Hepatocyte (in vitro differentiated cells): ENCODE results near the gene DOCK4. TPM values are rescaled to one million over a fixed set of nuclear protein-coding genes. Genes with fewer than 3 reads are reported as not detected.

Experiments
- DNase-seq: peaks from one replicate; pipeline ENCODE4 v3.0.0-alpha.2; 2016; ENCODE audit warnings: low spot score
- H2AFZ ChIP-seq: fragments of 200-600 bp; sonication (generic); 2 replicates; pipeline ENCODE4 v1.6.0; 2016; ENCODE audit warnings: antibody characterized with exemption, mild to moderate bottlenecking
- H3K27ac ChIP-seq: fragments of 200-600 bp; sonication (generic); 2 replicates; pipeline ENCODE4 v1.5.1; 2016; ENCODE audit warnings: mild to moderate bottlenecking
- H3K27me3 ChIP-seq: fragments of 200-600 bp; sonication (generic); 2 replicates; pipeline ENCODE4 v1.6.1; 2016
- H3K36me3 ChIP-seq: fragments of 200-600 bp; sonication (generic); replicated peaks from 2 replicates; pipeline ENCODE4 v1.5.1; 2016; ENCODE audit warnings: low read depth; ENCODE audit not compliant: insufficient read depth
- H3K4me1 ChIP-seq: fragments of 200-600 bp; sonication (generic); 2 replicates; pipeline ENCODE4 v1.5.1; 2016; ENCODE audit warnings: mild to moderate bottlenecking, moderate library complexity; ENCODE audit not compliant: insufficient read depth
- H3K4me2 ChIP-seq: fragments of 200-600 bp; sonication (generic); 2 replicates; pipeline ENCODE4 v1.6.0; 2016
- H3K4me3 ChIP-seq: fragments of 200-600 bp; sonication (generic); 2 replicates; pipeline ENCODE4 v1.5.1; 2016; ENCODE audit warnings: mild to moderate bottlenecking
- H3K79me2 ChIP-seq: fragments of 200-600 bp; sonication (generic); 2 replicates; pipeline ENCODE4 v1.6.0; 2017; ENCODE audit warnings: mild to moderate bottlenecking
- H3K9me2 ChIP-seq: fragments of 200-600 bp; sonication (generic); replicated peaks from 2 replicates; pipeline ENCODE4 v1.6.0; 2017; ENCODE audit warnings: mild to moderate bottlenecking; ENCODE audit not compliant: insufficient read depth
- H3K9me3 ChIP-seq: fragments of 200-600 bp; sonication (generic); 2 replicates; pipeline ENCODE4 v1.5.1; 2016; ENCODE audit warnings: low read depth, mild to moderate bottlenecking
- H4K20me1 ChIP-seq: fragments of 200-600 bp; sonication (generic); 2 replicates; pipeline ENCODE4 v1.6.0; 2016; ENCODE audit warnings: mild to moderate bottlenecking; ENCODE audit not compliant: insufficient read depth, poor library complexity, severe bottlenecking
- CTCF ChIP-seq: fragments of 200-600 bp; sonication (generic); IDR thresholded peaks from 2 replicates; pipeline ENCODE4 v1.5.1; 2016; ENCODE audit warnings: antibody characterized with exemption, mild to moderate bottlenecking; ENCODE audit not compliant: poor library complexity
- EZH2 ChIP-seq: fragments of 200-600 bp; sonication (generic); IDR thresholded peaks from 2 replicates; pipeline ENCODE4 v1.6.1; 2016; ENCODE audit warnings: antibody characterized with exemption, mild to moderate bottlenecking, borderline replicate concordance
- EZH2phosphoT487 ChIP-seq: fragments of 200-600 bp; sonication (generic); IDR thresholded peaks from one replicate; pipeline ENCODE4 v1.6.1; 2018; ENCODE audit warnings: antibody characterized with exemption, mild to moderate bottlenecking, low read depth, moderate library complexity; ENCODE audit not compliant: unreplicated experiment, severe bottlenecking
- WGBS: methylation state at CpG from one replicate; pipeline ENCODE4 v1.1.6; 2016; ENCODE audit warnings: low lambda C conversion rate; ENCODE audit errors: missing lambda C conversion rate; 5-methylcytosine and 5-hydroxymethylcytosine counted together
- polyA plus RNA-seq: library from polyadenylated mRNA; unstranded; fragments of >200 nt; fragmentation: Nextera tagmentation; extraction: Ambion mirVana; gene quantifications from 2 replicates; pipeline ENCODE4 v1.2.1, GENCODE V29; 2016
- total RNA-seq: library from RNA; depleted of rRNA; stranded (reverse); fragments of >200 nt; gene quantifications from 2 replicates; pipeline ENCODE4 v1.2.3, GENCODE V29; 2014

Gene DOCK4
- total and polyA plus RNA-seq, 2 experiments from 2014 or later, result 4.4 to 22.9 TPM

- TF ChIP-seq CTCF, result no peak
- TF ChIP-seq EZH2, result no peak
- no peak for TF ChIP-seq EZH2phosphoT487
- DNase-seq, result peak; percentile 54
- H4K20me1 ChIP-seq, result no peaks in the 10 kb centered on the region
- H3K9me3 ChIP-seq, result no peaks in the 10 kb centered on the region
- H3K79me2 ChIP-seq, result no peaks in the 10 kb centered on the region
- WGBS, result 85% methylated on average over 1 of the region's 1 CpG
- peak overlapping the region; percentile 51 for H3K27ac ChIP-seq
- H3K9me2 ChIP-seq, result no peaks in the 10 kb centered on the region
- H2AFZ ChIP-seq, result no peak overlapping the region
- H3K4me2 ChIP-seq, result peak overlapping the region; percentile 28
- H3K4me1 ChIP-seq, result peaks cover 4% of the 10 kb centered on the region
- H3K36me3 ChIP-seq, result no peaks in the 10 kb centered on the region
- no peak overlapping the region for H3K4me3 ChIP-seq
- H3K27me3 ChIP-seq, result no peaks in the 10 kb centered on the region
These were observed 378.2 kb downstream of the DOCK4 start for GRCh38 chr7:111827863-111828504.

- DNase-seq, result no peak
- no peaks in the 10 kb centered on the region for H3K36me3 ChIP-seq
- no peaks in the 10 kb centered on the region for H3K9me2 ChIP-seq
- WGBS, result 95% methylated on average over 2 of the region's 2 CpGs
- H3K27me3 ChIP-seq, result no peaks in the 10 kb centered on the region
- H3K4me3 ChIP-seq, result no peak overlapping the region
- H3K79me2 ChIP-seq, result no peaks in the 10 kb centered on the region
- TF ChIP-seq EZH2phosphoT487 (no peak), EZH2 (no peak), CTCF (no peak)
- H3K27ac ChIP-seq, result no peak overlapping the region
- peaks cover 4% of the 10 kb centered on the region for H3K4me1 ChIP-seq
- H3K9me3 ChIP-seq, result no peaks in the 10 kb centered on the region
- no peak overlapping the region for H3K4me2 ChIP-seq
- no peaks in the 10 kb centered on the region for H4K20me1 ChIP-seq
- H2AFZ ChIP-seq, result no peak overlapping the region
These were observed 381.2 kb downstream of the DOCK4 start for GRCh38 chr7:111825046-111825445.

- no peaks in the 10 kb centered on the region for H3K36me3 ChIP-seq
- no peaks in the 10 kb centered on the region for H3K9me2 ChIP-seq
- no peaks in the 10 kb centered on the region for H3K79me2 ChIP-seq
- H3K9me3 ChIP-seq, result no peaks in the 10 kb centered on the region
- no peak overlapping the region for H3K27ac ChIP-seq
- peaks cover 4% of the 10 kb centered on the region for H3K4me1 ChIP-seq
- H3K4me3 ChIP-seq, result no peak overlapping the region
- H4K20me1 ChIP-seq, result no peaks in the 10 kb centered on the region
- DNase-seq, result no peak
- no peaks in the 10 kb centered on the region for H3K27me3 ChIP-seq
- no peak for TF ChIP-seq CTCF
- no peak for TF ChIP-seq EZH2
- no peak for TF ChIP-seq EZH2phosphoT487
- no peak overlapping the region for H3K4me2 ChIP-seq
- WGBS, result 97% methylated on average over 4 of the region's 4 CpGs
- H2AFZ ChIP-seq, result no peak overlapping the region
These were observed 382.4 kb downstream of the DOCK4 start for GRCh38 chr7:111823826-111824225.
